ENCODE data around the gene UNC119.

UNC119 gene

DNA sequence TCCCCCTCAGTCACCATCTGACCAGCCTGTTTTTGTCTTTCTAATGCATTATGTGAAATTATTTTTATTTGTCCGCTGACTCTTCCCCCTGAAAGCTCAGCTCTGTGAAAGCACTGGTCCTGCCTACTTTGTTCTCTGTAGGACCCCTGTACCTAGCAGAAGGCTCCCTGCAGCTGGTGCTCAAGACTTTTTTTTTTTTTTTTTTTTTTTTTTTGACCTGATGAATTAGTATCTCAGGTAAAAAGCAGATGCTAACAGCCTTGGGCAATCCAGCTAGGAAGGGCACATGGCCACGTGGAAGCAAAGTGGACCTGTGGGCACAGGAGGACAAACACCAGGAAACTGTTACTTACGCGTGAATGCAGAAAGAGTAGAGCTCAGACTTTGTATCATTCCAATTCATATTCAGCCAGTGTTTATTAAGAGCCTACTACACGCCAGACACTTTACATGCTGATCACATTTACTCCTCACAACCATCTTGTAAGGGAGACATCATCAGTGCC, 629 bp upstream of the UNC119 start:
- TF ChIP-seq, protein P1, sequence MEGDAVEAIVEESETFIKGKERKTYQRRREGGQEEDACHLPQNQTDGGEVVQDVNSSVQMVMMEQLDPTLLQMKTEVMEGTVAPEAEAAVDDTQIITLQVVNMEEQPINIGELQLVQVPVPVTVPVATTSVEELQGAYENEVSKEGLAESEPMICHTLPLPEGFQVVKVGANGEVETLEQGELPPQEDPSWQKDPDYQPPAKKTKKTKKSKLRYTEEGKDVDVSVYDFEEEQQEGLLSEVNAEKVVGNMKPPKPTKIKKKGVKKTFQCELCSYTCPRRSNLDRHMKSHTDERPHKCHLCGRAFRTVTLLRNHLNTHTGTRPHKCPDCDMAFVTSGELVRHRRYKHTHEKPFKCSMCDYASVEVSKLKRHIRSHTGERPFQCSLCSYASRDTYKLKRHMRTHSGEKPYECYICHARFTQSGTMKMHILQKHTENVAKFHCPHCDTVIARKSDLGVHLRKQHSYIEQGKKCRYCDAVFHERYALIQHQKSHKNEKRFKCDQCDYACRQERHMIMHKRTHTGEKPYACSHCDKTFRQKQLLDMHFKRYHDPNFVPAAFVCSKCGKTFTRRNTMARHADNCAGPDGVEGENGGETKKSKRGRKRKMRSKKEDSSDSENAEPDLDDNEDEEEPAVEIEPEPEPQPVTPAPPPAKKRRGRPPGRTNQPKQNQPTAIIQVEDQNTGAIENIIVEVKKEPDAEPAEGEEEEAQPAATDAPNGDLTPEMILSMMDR (IDR thresholded peaks at IDR 0.05; ENCODE audit: control extremely low read depth, extremely low read depth, low read depth, missing control alignments), result no peak
- CTCF ChIA-PET, result interaction anchor here (1.3 to 1.8 kb wide), 3 partner anchors 18 to 58 kb away, joined by 3 to 5 read pairs (median 4); partner anchors contain the start of gene PIGS
- POLR2A ChIA-PET, result no interaction called here
- no peak for DNase-seq (ENCODE audit: extremely low spot score)

DNA sequence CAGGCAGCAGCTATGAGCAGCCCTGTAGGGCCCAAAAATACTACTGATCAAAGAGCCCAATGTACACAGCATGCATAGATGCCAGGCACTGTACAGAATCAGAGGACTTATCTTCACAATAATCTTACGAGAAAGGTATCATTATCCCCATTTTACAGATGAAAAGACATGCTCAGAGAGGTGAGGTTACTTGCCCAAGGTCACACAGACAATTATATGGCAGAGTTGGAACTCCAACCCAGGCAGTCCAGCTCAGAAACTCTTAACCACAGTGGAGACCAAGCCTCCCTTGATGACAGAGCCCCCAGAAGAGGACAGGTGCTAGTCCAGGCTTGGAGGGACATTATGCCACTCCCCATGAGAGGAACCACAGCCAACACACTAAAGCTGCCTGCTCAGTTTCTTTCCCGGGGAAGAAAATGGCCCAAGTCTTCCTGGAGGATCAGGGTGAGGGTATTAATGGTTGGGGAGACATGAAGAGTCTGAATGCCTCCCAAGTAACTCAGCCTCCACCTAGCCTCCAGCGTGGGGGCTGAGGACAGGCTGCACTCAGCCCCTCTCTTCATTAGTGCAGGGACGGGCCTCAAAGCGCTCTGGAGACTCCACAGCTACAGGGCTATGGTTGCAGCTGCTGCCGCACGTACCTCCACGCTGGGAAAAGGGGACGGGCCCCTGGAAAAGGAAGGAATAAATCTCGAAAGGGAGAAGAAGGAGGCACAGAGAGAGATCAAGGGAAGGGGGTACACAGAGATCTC, 826 bp downstream of the UNC119 start:
- ChIA-PET POLR2A (no interaction called here), CTCF (interaction anchor here (1.0 to 6.3 kb wide), 9 partner anchors 14 to 135 kb away, joined by 3 to 83 read pairs (median 5); partner anchors contain the start of genes ALDOC and PIGS)
- TF ChIP-seq, protein P1 (IDR thresholded peaks at IDR 0.05; ENCODE audit: control extremely low read depth, extremely low read depth, low read depth, missing control alignments), result no peak
- DNase-seq (ENCODE audit: extremely low spot score), result peak; percentile 43

DNA sequence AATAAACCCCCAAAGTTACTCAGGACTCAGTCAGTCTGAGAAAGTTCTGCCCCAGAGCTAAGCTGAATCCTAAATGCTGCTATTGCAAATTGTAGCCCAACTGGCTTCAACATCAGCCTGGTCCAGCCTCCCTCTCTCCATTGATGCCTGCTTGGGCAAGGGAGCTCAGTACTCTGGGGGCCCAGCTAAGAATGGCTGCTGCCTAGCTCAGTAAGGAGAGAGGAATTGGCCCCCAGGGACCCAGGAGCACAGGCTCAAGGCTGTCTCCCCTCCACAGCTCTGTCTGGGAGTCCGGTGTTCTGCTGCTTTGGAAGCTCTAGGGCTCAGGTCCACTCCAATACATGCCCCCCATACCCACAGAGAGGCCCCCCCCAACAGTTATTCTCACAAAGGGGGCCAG, 1.6 kb downstream of the UNC119 start:
- DNase-seq (ENCODE audit: extremely low spot score), result no peak
- TF ChIP-seq, protein P1 (IDR thresholded peaks at IDR 0.05; ENCODE audit: control extremely low read depth, extremely low read depth, low read depth, missing control alignments), result no peak
- POLR2A ChIA-PET, result interaction anchor here (0.7 kb wide), 1 partner anchor 21 kb away, joined by 3 read pairs; the partner anchor contains the start of gene PIGS
- CTCF ChIA-PET, result interaction anchor here (0.8 to 6.3 kb wide), 9 partner anchors 13 to 134 kb away, joined by 3 to 83 read pairs (median 5); partner anchors contain the start of genes ALDOC and PIGS

DNA sequence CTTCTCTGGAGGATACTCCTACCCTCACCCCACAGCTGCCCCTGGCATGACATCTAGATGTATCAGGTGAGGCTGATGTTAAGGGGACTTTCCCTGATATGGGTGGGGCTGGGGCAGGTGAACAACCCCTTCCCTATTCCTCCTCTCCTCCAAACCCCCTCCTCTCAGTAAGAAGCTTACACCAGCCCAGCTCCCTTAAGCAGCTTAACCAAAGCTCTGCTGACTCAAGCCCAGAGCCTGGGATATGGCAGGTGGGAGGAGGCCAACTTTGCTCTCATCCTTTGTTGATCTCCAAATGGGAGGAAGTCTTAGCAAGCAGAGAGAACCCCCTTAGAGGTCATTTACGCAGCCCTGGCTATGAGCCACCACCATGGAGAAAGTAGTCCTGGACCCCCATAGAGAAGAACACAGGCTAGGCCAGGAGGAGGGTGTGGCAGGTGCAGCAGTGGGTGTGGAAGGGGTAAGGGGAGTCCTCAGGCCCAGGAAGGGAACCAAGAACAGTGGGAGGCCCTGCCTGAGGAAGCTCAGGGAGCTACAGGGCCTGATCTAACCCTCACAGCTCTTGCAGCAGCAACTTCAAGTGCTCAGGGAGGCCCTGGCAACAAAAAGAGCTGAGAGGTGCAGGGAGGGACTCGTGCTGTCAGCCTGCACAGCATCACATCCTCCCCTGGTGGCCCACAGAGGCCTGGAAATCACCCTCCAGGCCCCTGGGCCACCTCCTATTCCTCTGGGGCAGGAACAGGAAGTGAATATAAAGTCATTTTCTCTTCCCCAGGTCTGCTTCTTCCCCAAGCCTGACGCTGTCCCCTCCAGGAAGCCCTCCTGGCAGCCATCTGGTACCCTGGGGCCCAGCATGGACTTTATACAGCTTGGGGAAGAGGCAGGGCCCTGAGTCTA, 2.9 kb downstream of the UNC119 start:
- DNase-seq (ENCODE audit: extremely low spot score), result peak; percentile 80
- CTCF ChIA-PET, result interaction anchor here (0.7 to 6.3 kb wide), 22 partner anchors 9 to 744 kb away, joined by 3 to 83 read pairs (median 6); partner anchors contain the start of gene PIGS
- POLR2A ChIA-PET, result interaction anchor here (0.5 kb wide), 1 partner anchor 48 kb away, joined by 4 read pairs; no protein-coding TSS in a partner anchor
- TF ChIP-seq, protein P1 (IDR thresholded peaks at IDR 0.05; ENCODE audit: control extremely low read depth, extremely low read depth, low read depth, missing control alignments), result no peak

DNA sequence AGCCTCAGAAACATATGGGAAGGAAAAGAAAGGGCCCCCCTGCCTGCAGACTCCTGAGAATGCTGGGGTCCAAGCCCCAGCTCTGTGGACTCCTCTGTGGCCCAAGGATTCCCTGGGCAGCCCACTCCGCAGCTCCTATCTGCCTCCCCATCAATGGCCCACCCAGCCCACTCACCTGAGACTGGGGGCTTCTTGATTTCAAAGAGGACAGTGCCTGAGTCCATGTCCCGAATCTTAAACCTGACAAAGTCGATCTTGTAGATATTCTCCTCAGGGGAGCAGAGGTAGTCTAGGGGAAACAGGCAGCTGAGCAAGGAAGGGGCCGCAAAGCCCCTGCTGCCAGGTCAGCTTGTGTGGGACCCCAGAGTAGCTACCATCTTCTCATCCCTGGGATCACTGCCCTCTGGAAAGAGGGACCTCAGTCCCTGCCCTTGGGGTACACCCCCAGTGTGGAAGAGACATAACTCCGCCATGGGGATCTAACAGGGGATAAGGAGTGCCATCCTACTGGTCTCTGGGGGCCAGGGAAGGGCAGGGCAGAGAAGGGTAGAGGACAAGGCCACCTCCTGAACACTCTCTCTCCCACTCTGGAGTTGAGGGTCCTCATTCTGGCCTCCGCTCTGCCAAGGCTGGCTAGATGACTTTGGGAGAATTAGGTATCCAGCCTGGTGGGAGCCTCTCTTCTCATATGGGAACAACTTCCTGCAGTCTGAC, 3.9 kb downstream of the UNC119 start:
- POLR2A ChIA-PET, result no interaction called here

More for the DNA sequence above, 3.9 kb downstream of the UNC119 start:
- CTCF ChIA-PET, result interaction anchor here (0.7 to 6.3 kb wide), 23 partner anchors 10 to 164 kb away, joined by 3 to 83 read pairs (median 6); partner anchors contain the start of gene PIGS
- TF ChIP-seq, protein P1 (IDR thresholded peaks at IDR 0.05; ENCODE audit: control extremely low read depth, extremely low read depth, low read depth, missing control alignments), result no peak
- DNase-seq (ENCODE audit: extremely low spot score), result no peak
